SH-SY5Y (cell line): Measurements from ENCODE around the gene SMYD3.

Source experiments
- GATA2 ChIP-seq: IDR thresholded peaks from 2 replicates; pipeline ENCODE4 v1.6.1; 2011; ENCODE audit warnings: mild to moderate bottlenecking, low read depth, low read length
- GATA3 ChIP-seq: IDR thresholded peaks from 2 replicates; pipeline ENCODE4 v1.6.1; 2011; ENCODE audit warnings: low read depth, mild to moderate bottlenecking, low read length, moderate library complexity

DNA sequence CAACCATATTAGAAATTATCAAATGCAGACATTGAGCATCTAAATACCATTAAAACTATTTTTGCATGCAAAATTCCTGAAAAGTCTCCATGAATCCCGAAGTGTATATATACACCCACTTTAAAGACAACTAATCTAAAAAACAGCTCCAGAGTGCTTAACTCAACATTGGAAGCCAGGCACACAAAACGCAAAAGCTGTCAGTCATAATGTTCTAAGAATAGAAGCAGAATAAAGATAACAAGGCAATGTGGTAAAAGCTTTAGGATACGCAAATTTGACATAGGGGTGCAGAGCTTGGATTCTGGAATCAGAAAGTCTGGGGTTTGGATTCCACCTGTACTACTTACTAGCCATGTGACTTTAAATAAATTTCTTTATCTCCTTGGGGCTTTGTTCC is 62.5 kb downstream of the SMYD3 start:
- no peak for TF ChIP-seq GATA2
- no peak for TF ChIP-seq GATA3
